ENCODE measurements around the gene STAC. TPM values are rescaled to one million over a fixed set of nuclear protein-coding genes. Genes with fewer than 3 reads are reported as not detected.
"Not testable (repeated sequence)": the region's sequence is repeated elsewhere in the genome, so short reads cannot be mapped to it uniquely, and the experiment has no call there.

Gene STAC
- total RNA-seq, 1 donor from 2014 or later = 0.08 TPM

- ATAC-seq = no peak
These were observed 140.7 kb downstream of the STAC start for GRCh38 chr3:36521007-36521379.

- ATAC-seq = no peak
These were observed 144.3 kb downstream of the STAC start for GRCh38 chr3:36524560-36524959.

GRCh38 chr3:36525115-36525801 is 145.0 kb downstream of the STAC start:
- peak; percentile 65 for ATAC-seq

- ATAC-seq = no peak
These were observed 157.9 kb downstream of the STAC start for GRCh38 chr3:36538136-36538749.

GRCh38 chr3:36540888-36541518 is 160.7 kb downstream of the STAC start:
- ATAC-seq = no peak

- no peak for ATAC-seq
These were observed 161.9 kb downstream of the STAC start for GRCh38 chr3:36542186-36542585.

GRCh38 chr3:36543276-36543997 is 163.1 kb downstream of the STAC start:
- no peak for ATAC-seq

GRCh38 chr3:36546226-36546625 is 165.9 kb downstream of the STAC start:
- no peak for ATAC-seq

GRCh38 chr3:36548712-36549111 is 168.4 kb downstream of the STAC start:
- ATAC-seq = no peak

GRCh38 chr3:36557021-36557707 is 176.9 kb downstream of the STAC start:
- no peak for ATAC-seq

- ATAC-seq = no peak
These were observed 177.6 kb downstream of the STAC start for GRCh38 chr3:36557708-36558421.

- no peak for ATAC-seq
These were observed 178.7 kb downstream of the STAC start for GRCh38 chr3:36558961-36559360.

GRCh38 chr3:36560685-36561084 is 180.4 kb downstream of the STAC start:
- no peak for ATAC-seq

- no peak for ATAC-seq
These were observed 181.3 kb downstream of the STAC start for GRCh38 chr3:36561601-36562000.

- ATAC-seq = no peak
These were observed 182.6 kb downstream of the STAC start for GRCh38 chr3:36562945-36563344.

GRCh38 chr3:36575241-36575640 is 194.9 kb downstream of the STAC start:
- no peak for ATAC-seq

- ATAC-seq = not testable (repeated sequence)
These were observed 198.1 kb downstream of the STAC start for GRCh38 chr3:36578418-36578817.

- ATAC-seq = no peak
These were observed 199.4 kb downstream of the STAC start for GRCh38 chr3:36579746-36580145.

GRCh38 chr3:36580716-36581115 is 200.4 kb downstream of the STAC start:
- no peak for ATAC-seq

GRCh38 chr3:36591959-36592358 is 211.7 kb downstream of the STAC start:
- no peak for ATAC-seq

GRCh38 chr3:36595511-36595910 is 215.2 kb downstream of the STAC start:
- ATAC-seq = no peak

GRCh38 chr3:36596419-36596818 is 216.1 kb downstream of the STAC start:
- ATAC-seq = peak; percentile 56

Data from esophagus mucosa (tissue), 1 donor.